Prostate gland (tissue), 2 donors: Measurements from ENCODE around the gene PBLD. TPM values are rescaled to one million over a fixed set of nuclear protein-coding genes. Genes with fewer than 3 reads are reported as not detected.

ENCODE experiments used
- DNase-seq: peaks from one replicate; pipeline ENCODE4 v3.0.0-alpha.2; 2019; ENCODE audit warnings: low spot score
- H3K27ac ChIP-seq, 2 donors: fragments of 200-600 bp; sonication (generic); 2 replicates each; pipeline ENCODE4 v1.5.1; 2017 to 2019
- H3K27me3 ChIP-seq: fragments of 200-600 bp; sonication (generic); replicated peaks from 2 replicates; pipeline ENCODE4 v1.5.1; 2019; ENCODE audit not compliant: insufficient read depth
- H3K36me3 ChIP-seq, 2 donors: fragments of 200-600 bp; sonication (generic); 1 replicate in 1 of 2; 2 replicates in 1 of 2; pipeline versions ENCODE4 v1.5.1 to v1.8.1; 2017 to 2019
- H3K4me1 ChIP-seq: fragments of 200-600 bp; sonication (generic); replicated peaks from 2 replicates; pipeline ENCODE4 v1.5.1; 2019
- H3K4me3 ChIP-seq, 2 donors: fragments of 200-600 bp; sonication (generic); 2 replicates each; pipeline ENCODE4 v1.5.1; 2017 to 2019
- H3K9me3 ChIP-seq: fragments of 200-600 bp; sonication (generic); 2 replicates; pipeline ENCODE4 v1.5.1; 2017
- POLR2A ChIP-seq: fragments of 450-650 bp; IDR thresholded peaks from one replicate; pipeline ENCODE4 v1.6.1; 2016; ENCODE audit warnings: antibody characterized with exemption, mild to moderate bottlenecking
- POLR2AphosphoS5 ChIP-seq: sonication (generic); formaldehyde crosslinking; IDR thresholded peaks from one replicate; pipeline ENCODE4 v1.6.1; 2017; ENCODE audit warnings: antibody characterized with exemption
- WGBS: methylation state at CpG from one replicate; pipeline ENCODE4 v1.1.5; 2018; 5-methylcytosine and 5-hydroxymethylcytosine counted together
- intact Hi-C: fragments of 100-400 bp; cut with DNase I; formaldehyde crosslinking; loops from one replicate; pipeline ENCODE4 v1.14.2; 2022
- total RNA-seq, 2 donors: library from RNA; depleted of rRNA; stranded (reverse); fragments of >200 nt; gene quantifications; one replicate each; pipeline ENCODE4 v1.1.0, GENCODE V29; 2016
- TF ChIP-seq, protein P1 (sequence below), 4 experiments: fragments of 200-600 bp in 2 of 4; fragments of 450-650 bp in 2 of 4; sonication (generic) in 2 of 4; IDR thresholded peaks; 1 replicate in 3 of 4; 2 replicates in 1 of 4; pipeline ENCODE4 v1.5.1; 2016 to 2019; ENCODE audit warnings: antibody characterized with exemption in 4 of 4, mild to moderate bottlenecking in 2 of 4, moderate library complexity in 2 of 4

The PBLD gene
- 1 to 10 TPM; 8.6 to 8.7 TPM for total RNA-seq

DNA sequence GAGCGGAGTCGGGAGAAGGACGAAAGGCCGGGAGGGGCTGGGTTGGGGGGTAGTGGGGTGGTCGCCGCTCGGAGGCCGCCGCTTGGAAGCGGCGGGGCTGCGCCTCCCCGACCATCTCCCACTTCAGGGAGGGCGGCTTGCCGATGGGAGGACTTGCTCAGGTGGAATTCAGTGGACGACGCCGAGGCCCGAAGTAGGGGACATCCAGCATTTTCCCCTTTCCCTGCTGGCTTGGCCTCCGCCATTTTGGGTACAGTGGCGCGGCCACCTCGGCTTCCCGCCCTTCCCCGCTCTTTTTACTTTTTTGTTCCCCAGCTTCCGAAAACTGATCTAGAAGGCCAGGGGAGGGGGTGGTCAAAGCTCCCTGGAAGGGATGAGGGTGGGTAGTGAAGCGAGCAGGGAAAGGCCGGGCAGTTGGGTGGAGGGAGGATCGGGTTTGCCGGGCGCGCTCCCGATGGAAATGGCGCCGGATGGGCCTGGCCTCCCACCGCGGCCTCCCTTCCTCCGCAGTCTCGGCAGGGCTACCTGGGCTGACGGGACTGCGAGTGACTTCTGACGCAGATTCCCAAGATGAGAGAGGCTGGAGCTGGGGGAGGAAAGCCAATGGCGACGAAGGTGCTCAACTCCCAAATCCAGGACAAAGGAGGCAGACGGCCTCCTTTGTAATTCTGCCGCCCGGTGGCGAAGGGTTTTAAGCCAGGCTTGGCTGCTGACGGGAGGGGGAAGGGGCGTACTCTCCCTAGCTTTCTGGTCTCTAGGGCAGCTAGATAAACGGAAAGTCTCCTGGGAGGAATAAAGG, at the start of gene PBLD:
TSS of gene PBLD (minus strand) at position 670 of the 799 bp plus-strand sequence. CDS start 26,084 bp downstream, outside the sequence.
- no peaks in the 10 kb centered on the region for H3K36me3 ChIP-seq
- intact Hi-C loops: loop anchor here (10.0 kb wide), 2 partner anchors 258 to 448 kb away; partner anchors contain the start of genes HERC4 and SIRT1
- H3K27me3 ChIP-seq: no peaks in the 10 kb centered on the region
- peak; percentile 71 for DNase-seq
- peaks cover 9% of the 10 kb centered on the region for H3K4me1 ChIP-seq
- no peaks in the 10 kb centered on the region for H3K9me3 ChIP-seq
- peak within 1 kb of the TSS; percentile 66 to 90 for H3K4me3 ChIP-seq
- TF ChIP-seq POLR2A (peak; percentile 83), POLR2AphosphoS5 (peak; percentile 83)
- TF ChIP-seq, protein P1, sequence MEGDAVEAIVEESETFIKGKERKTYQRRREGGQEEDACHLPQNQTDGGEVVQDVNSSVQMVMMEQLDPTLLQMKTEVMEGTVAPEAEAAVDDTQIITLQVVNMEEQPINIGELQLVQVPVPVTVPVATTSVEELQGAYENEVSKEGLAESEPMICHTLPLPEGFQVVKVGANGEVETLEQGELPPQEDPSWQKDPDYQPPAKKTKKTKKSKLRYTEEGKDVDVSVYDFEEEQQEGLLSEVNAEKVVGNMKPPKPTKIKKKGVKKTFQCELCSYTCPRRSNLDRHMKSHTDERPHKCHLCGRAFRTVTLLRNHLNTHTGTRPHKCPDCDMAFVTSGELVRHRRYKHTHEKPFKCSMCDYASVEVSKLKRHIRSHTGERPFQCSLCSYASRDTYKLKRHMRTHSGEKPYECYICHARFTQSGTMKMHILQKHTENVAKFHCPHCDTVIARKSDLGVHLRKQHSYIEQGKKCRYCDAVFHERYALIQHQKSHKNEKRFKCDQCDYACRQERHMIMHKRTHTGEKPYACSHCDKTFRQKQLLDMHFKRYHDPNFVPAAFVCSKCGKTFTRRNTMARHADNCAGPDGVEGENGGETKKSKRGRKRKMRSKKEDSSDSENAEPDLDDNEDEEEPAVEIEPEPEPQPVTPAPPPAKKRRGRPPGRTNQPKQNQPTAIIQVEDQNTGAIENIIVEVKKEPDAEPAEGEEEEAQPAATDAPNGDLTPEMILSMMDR (IDR thresholded peaks at IDR 0.05): peak in 2 of 4 experiments; percentile 41 to 52
- H3K27ac ChIP-seq: peak within 1 kb of the TSS; percentile 94 to 98
- under 1% methylated on average over 51 of the region's 51 CpGs for WGBS

DNA sequence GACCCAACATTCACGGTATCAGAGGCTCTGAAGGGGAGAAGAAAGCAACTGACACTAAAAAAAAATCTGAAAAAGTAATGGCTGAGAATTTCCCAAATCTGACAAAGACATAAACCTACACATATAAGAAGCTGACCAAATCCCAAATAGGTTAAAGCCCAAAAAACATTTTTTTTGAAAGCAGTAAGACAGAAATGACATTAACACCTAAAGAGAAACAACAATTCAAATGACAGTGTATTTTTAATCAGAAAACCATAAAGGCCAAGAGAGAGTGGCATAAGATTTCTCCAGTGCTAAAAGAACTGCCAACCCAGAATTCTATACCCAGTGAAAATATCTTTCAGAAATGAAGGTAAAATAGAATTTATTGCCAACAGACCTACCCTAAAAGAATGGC, 38.9 kb upstream of the PBLD start:
- intact Hi-C loops: no loop called here
- H3K4me1 ChIP-seq: no peaks in the 10 kb centered on the region
- H3K9me3 ChIP-seq: no peaks in the 10 kb centered on the region
- no peak for DNase-seq
- TF ChIP-seq POLR2AphosphoS5 (no peak), POLR2A (no peak)
- TF ChIP-seq, protein P1 (IDR thresholded peaks at IDR 0.05): no peak
- H3K27ac ChIP-seq: no peak overlapping the region
- H3K4me3 ChIP-seq: no peak overlapping the region
- WGBS: 97% methylated on average over 1 of the region's 1 CpG
- peaks cover 3 to 4% of the 10 kb centered on the region in 2 donors for H3K36me3 ChIP-seq
- no peaks in the 10 kb centered on the region for H3K27me3 ChIP-seq

GRCh38 chr10:68367121-68367520, 34.4 kb upstream of the PBLD start:
- Histone ChIP-seq H3K36me3 (peaks cover 0 to 5% of the 10 kb centered on the region in 2 donors), H3K27ac (no peak overlapping the region), H3K4me1 (no peaks in the 10 kb centered on the region), H3K27me3 (no peaks in the 10 kb centered on the region), H3K4me3 (no peak overlapping the region), H3K9me3 (no peaks in the 10 kb centered on the region)
- DNase-seq: no peak
- TF ChIP-seq, protein P1 (IDR thresholded peaks at IDR 0.05): no peak
- TF ChIP-seq POLR2A: no peak
- TF ChIP-seq POLR2AphosphoS5: no peak
- intact Hi-C loops: no loop called here
- WGBS: 77% methylated on average over 2 of the region's 2 CpGs

GRCh38 chr10:68366600-68366999, 33.9 kb upstream of the PBLD start:
- H3K27me3 ChIP-seq: no peaks in the 10 kb centered on the region
- no peak overlapping the region for H3K27ac ChIP-seq
- no peaks in the 10 kb centered on the region for H3K4me1 ChIP-seq
- H3K9me3 ChIP-seq: no peaks in the 10 kb centered on the region
- 97% methylated on average over 5 of the region's 5 CpGs for WGBS
- peaks cover 0 to 5% of the 10 kb centered on the region in 2 donors for H3K36me3 ChIP-seq
- intact Hi-C loops: no loop called here
- no peak overlapping the region for H3K4me3 ChIP-seq
- TF ChIP-seq POLR2AphosphoS5: no peak
- TF ChIP-seq POLR2A: no peak
- TF ChIP-seq, protein P1 (IDR thresholded peaks at IDR 0.05): no peak
- no peak for DNase-seq

- Histone ChIP-seq H3K4me3 (no peak overlapping the region), H3K36me3 (peaks cover 0 to 5% of the 10 kb centered on the region in 2 donors), H3K4me1 (no peaks in the 10 kb centered on the region), H3K27ac (no peak overlapping the region), H3K27me3 (no peaks in the 10 kb centered on the region), H3K9me3 (no peaks in the 10 kb centered on the region)
- intact Hi-C loops: no loop called here
- TF ChIP-seq POLR2AphosphoS5: no peak
- no peak for TF ChIP-seq POLR2A
- TF ChIP-seq, protein P1 (IDR thresholded peaks at IDR 0.05): no peak
- DNase-seq: no peak
- WGBS: 87% methylated on average over 2 of the region's 2 CpGs
These were observed 32.9 kb upstream of the PBLD start for GRCh38 chr10:68365611-68366010.
